Kidney (tissue), 14 donors: ENCODE results near the gene PRPF8. TPM values are rescaled to one million over a fixed set of nuclear protein-coding genes. Genes with fewer than 3 reads are reported as not detected.

ENCODE experiments used
- DNase-seq, 5 donors: peaks; one replicate each; pipeline ENCODE4 v3.0.0-alpha.2; 2013 to 2020
- FAIRE-seq: peaks from 2 replicates; lab custom pipeline; 2012; peaks lifted over from hg19 to GRCh38; lab: Jason Lieb, UNC
- H3K27ac ChIP-seq, 2 donors: one replicate each; pipeline ENCODE4 v1.7.0; 2013; ENCODE audit warnings: low read depth in 2 of 2, low read length in 2 of 2, inconsistent platforms in 1 of 2
- H3K27me3 ChIP-seq: one replicate; pipeline ENCODE4 v1.7.1; 2013; ENCODE audit warnings: low read length, inconsistent platforms; ENCODE audit not compliant: control insufficient read depth, insufficient read depth
- H3K36me3 ChIP-seq, 3 donors: one replicate each; pipeline versions ENCODE4 v1.7.0 to v1.7.1; 2013; ENCODE audit warnings: low read length in 3 of 3, control low read depth in 1 of 3, inconsistent platforms in 1 of 3; ENCODE audit not compliant: insufficient read depth in 3 of 3, control insufficient read depth in 2 of 3
- H3K4me1 ChIP-seq, 3 donors: one replicate each; pipeline versions ENCODE4 v1.7.0 to v1.7.1; 2013; ENCODE audit warnings: low read length in 3 of 3, inconsistent platforms in 1 of 3, low read depth in 1 of 3; ENCODE audit not compliant: control insufficient read depth in 2 of 3, insufficient read depth in 2 of 3
- H3K4me3 ChIP-seq, 3 donors: one replicate each; pipeline versions ENCODE4 v1.7.0 to v1.8.1; 2013; ENCODE audit warnings: low read length in 3 of 3, control low read depth in 1 of 3, inconsistent platforms in 1 of 3
- H3K9ac ChIP-seq, 3 donors: one replicate each; pipeline versions ENCODE4 v1.7.0 to v1.7.1; 2013; ENCODE audit warnings: low read length in 3 of 3, control low read depth in 1 of 3, inconsistent platforms in 1 of 3
- H3K9me3 ChIP-seq, 3 donors: one replicate each; pipeline versions ENCODE4 v1.7.0 to v1.7.1; 2013; ENCODE audit warnings: low read length in 3 of 3, control low read depth in 1 of 3, inconsistent platforms in 1 of 3; ENCODE audit not compliant: control insufficient read depth in 2 of 3, insufficient read depth in 1 of 3
- CTCF ChIP-seq: IDR thresholded peaks from 3 replicates; pipeline ENCODE4 v1.5.1; 2012; ENCODE audit warnings: mild to moderate bottlenecking, moderate library complexity, borderline replicate concordance; ENCODE audit not compliant: insufficient read depth; ENCODE audit errors: extremely low read depth
- intact Hi-C: fragments of 100-400 bp; cut with DNase I; formaldehyde crosslinking; loops from one replicate; pipeline ENCODE4 v1.11.1; 2022
- polyA plus RNA-seq: library from polyadenylated mRNA; stranded (reverse); fragments of 350-450 nt; fragmentation: Illumina TruSeq; extraction: RNeasy Lipid Tissue Mini Kit (QIAGEN cat#74804); gene quantifications from one replicate; pipeline ENCODE4 v1.2.3, GENCODE V29; 2014; ENCODE audit warnings: low read depth, low replicate concordance; ENCODE audit not compliant: insufficient read depth
- total RNA-seq: library from RNA; stranded (reverse); fragmentation: NEBNext Ultra II Directional; extraction: Animal tissue kit (Norgen Biotek cat#: 25700); gene quantifications from one replicate; pipeline ENCODE4 v1.2.1, GENCODE V29; 2021
- donor health status: control.
- donor health status: control.
- donor health status: control.
- donor health status: control.
- donor health status: control.
- donor health status: DM: yes; HTN: yes; CAD: no.
- donor health status: Normal renal cell carcinoma (clear cell type).

Gene PRPF8
- total and polyA plus RNA-seq, 2 donors from 2014 or later = 181 to 236 TPM

- FAIRE-seq (no peak), DNase-seq (no peak)
- no peak for TF ChIP-seq CTCF
- H3K4me3 ChIP-seq = no peak overlapping the region
- peaks cover 0 to 8% (median 8%) of the 10 kb centered on the region in 3 donors for H3K4me1 ChIP-seq
- peaks cover 0 to 31% (median 8%) of the 10 kb centered on the region in 3 donors for H3K36me3 ChIP-seq
- no peaks in the 10 kb centered on the region for H3K9me3 ChIP-seq
- no peaks in the 10 kb centered on the region for H3K27me3 ChIP-seq
- no peak overlapping the region for H3K9ac ChIP-seq
- H3K27ac ChIP-seq = no peak overlapping the region
- intact Hi-C loops = no loop called here
Observed at GRCh38 chr17:1616101-1616500, 68.6 kb downstream of the PRPF8 start.

- DNase-seq (peak in 1 of 5 donors; percentile 34), FAIRE-seq (no peak)
- H3K4me1 ChIP-seq = peaks cover 0 to 9% (median 7%) of the 10 kb centered on the region in 3 donors
- no peak overlapping the region for H3K4me3 ChIP-seq
- H3K9ac ChIP-seq = no peak overlapping the region
- no peaks in the 10 kb centered on the region for H3K9me3 ChIP-seq
- H3K36me3 ChIP-seq = peaks cover 0 to 29% (median 8%) of the 10 kb centered on the region in 3 donors
- intact Hi-C loops = no loop called here
- H3K27me3 ChIP-seq = no peaks in the 10 kb centered on the region
- H3K27ac ChIP-seq = no peak overlapping the region
- TF ChIP-seq CTCF = no peak
Observed at GRCh38 chr17:1612400-1612799, 72.3 kb downstream of the PRPF8 start.

GRCh38 chr17:1611715-1612114 lies 73.0 kb downstream of the PRPF8 start:
- FAIRE-seq (no peak), DNase-seq (no peak)
- H3K36me3 ChIP-seq = peaks cover 0 to 28% (median 8%) of the 10 kb centered on the region in 3 donors
- no peak overlapping the region for H3K9ac ChIP-seq
- no peak overlapping the region for H3K4me3 ChIP-seq
- no peak overlapping the region for H3K27ac ChIP-seq
- peaks cover 0 to 15% (median 13%) of the 10 kb centered on the region in 3 donors for H3K4me1 ChIP-seq
- no peaks in the 10 kb centered on the region for H3K9me3 ChIP-seq
- intact Hi-C loops = no loop called here
- no peaks in the 10 kb centered on the region for H3K27me3 ChIP-seq
- no peak for TF ChIP-seq CTCF

GRCh38 chr17:1608676-1609075 lies 76.0 kb downstream of the PRPF8 start:
- no peak overlapping the region for H3K9ac ChIP-seq
- H3K4me1 ChIP-seq = peaks cover 0 to 36% (median 35%) of the 10 kb centered on the region in 3 donors
- intact Hi-C loops = no loop called here
- FAIRE-seq = no peak
- no peaks in the 10 kb centered on the region for H3K27me3 ChIP-seq
- DNase-seq = no peak
- no peaks in the 10 kb centered on the region for H3K9me3 ChIP-seq
- H3K4me3 ChIP-seq = no peak overlapping the region
- peaks cover 0 to 17% (median 6%) of the 10 kb centered on the region in 3 donors for H3K36me3 ChIP-seq
- no peak for TF ChIP-seq CTCF
- H3K27ac ChIP-seq = no peak overlapping the region
